Spinal cord (tissue), 10 donors: Measurements from ENCODE around the gene FREY1. TPM values are rescaled to one million over a fixed set of nuclear protein-coding genes. Genes with fewer than 3 reads are reported as not detected.

Experiments
- DNase-seq, 6 donors: peaks; one replicate each; pipeline versions ENCODE4 v3.0.0 to v3.0.0-alpha.2; 2013 to 2015; ENCODE audit warnings: low spot score in 6 of 6, low read depth in 4 of 6
- H3K27ac ChIP-seq: one replicate; pipeline ENCODE4 v1.5.1; 2013; ENCODE audit warnings: low read depth, low read length, control low read depth
- H3K27me3 ChIP-seq: one replicate; pipeline ENCODE4 v1.6.1; 2013; ENCODE audit warnings: low read length; ENCODE audit not compliant: control insufficient read depth, insufficient read depth
- H3K36me3 ChIP-seq: one replicate; pipeline ENCODE4 v1.6.1; 2013; ENCODE audit warnings: low read length; ENCODE audit not compliant: control insufficient read depth, insufficient read depth
- H3K4me1 ChIP-seq: one replicate; pipeline ENCODE4 v1.6.1; 2013; ENCODE audit warnings: low read length; ENCODE audit not compliant: control insufficient read depth, insufficient read depth
- H3K4me3 ChIP-seq: one replicate; pipeline ENCODE4 v1.5.1; 2013; ENCODE audit warnings: low read depth, low read length, control low read depth
- H3K9me3 ChIP-seq: one replicate; pipeline ENCODE4 v1.6.1; 2013; ENCODE audit warnings: low read length; ENCODE audit not compliant: control insufficient read depth, insufficient read depth
- WGBS: methylation state at CpG from one replicate; pipeline ENCODE4 v1.1.5; 2013; ENCODE audit warnings: missing lambda C conversion rate; ENCODE audit not compliant: insufficient coverage; 5-methylcytosine and 5-hydroxymethylcytosine counted together
- polyA plus RNA-seq, 2 donors: library from polyadenylated mRNA; unstranded; fragments of 120-200 nt; gene quantifications; one replicate each; pipeline ENCODE4 v1.2.1, GENCODE V29; 2013; ENCODE audit not compliant: insufficient read length in 2 of 2
- total RNA-seq, 2 donors: library from RNA; depleted of rRNA in 1 of 2; stranded (reverse); fragments of 120-200 nt in 1 of 2; fragments of >200 nt in 1 of 2; gene quantifications; one replicate each; pipeline versions ENCODE4 v1.2.3 to v1.2.4, GENCODE V29; 2013 to 2014
- donor health status: healthy.

Gene FREY1
- total and polyA plus RNA-seq, 4 donors = 0.57 to 0.72 (median 0.59) TPM; not detected in 1

DNA sequence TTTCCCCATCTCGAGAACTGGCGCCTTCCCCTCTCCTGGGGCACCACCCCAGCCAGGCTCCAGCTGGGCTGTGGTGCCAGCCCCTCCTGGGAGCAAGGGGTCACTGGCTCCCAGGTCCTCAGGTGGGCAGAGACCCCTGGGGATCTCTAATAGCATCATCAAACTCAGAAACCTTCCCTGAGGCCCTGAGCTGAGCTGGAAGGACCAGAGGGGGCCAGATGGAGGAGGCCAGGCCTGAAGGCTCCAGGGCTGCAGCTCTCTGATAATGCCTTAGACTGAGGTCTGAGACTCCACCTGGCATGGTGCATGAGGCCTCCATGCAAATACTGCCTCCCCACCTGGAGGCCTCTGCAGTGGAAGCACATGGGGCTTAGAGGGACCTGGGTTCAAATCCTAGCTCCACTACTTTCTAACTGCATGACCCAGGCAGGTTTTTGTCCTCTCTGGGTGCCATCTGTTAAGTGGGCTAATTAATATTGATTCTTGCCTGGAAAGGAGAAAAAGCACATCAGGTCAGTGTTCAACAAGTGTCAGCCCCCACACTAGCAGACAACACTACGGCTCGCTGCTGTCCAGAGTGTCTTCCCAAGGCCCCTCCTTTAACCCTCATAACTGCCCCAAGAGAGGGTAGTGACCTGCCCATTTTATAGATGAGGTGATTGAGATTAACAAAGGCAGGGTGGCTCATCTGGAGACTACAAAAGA is 20.1 kb downstream of the FREY1 start:
- H3K36me3 ChIP-seq = peaks cover 22% of the 10 kb centered on the region
- peaks cover 37% of the 10 kb centered on the region for H3K4me1 ChIP-seq
- WGBS = 35% methylated on average over 2 of the region's 4 CpGs
- H3K4me3 ChIP-seq = peak overlapping the region; percentile 51
- no peaks in the 10 kb centered on the region for H3K9me3 ChIP-seq
- DNase-seq = no peak
- no peaks in the 10 kb centered on the region for H3K27me3 ChIP-seq
- H3K27ac ChIP-seq = no peak overlapping the region

DNA sequence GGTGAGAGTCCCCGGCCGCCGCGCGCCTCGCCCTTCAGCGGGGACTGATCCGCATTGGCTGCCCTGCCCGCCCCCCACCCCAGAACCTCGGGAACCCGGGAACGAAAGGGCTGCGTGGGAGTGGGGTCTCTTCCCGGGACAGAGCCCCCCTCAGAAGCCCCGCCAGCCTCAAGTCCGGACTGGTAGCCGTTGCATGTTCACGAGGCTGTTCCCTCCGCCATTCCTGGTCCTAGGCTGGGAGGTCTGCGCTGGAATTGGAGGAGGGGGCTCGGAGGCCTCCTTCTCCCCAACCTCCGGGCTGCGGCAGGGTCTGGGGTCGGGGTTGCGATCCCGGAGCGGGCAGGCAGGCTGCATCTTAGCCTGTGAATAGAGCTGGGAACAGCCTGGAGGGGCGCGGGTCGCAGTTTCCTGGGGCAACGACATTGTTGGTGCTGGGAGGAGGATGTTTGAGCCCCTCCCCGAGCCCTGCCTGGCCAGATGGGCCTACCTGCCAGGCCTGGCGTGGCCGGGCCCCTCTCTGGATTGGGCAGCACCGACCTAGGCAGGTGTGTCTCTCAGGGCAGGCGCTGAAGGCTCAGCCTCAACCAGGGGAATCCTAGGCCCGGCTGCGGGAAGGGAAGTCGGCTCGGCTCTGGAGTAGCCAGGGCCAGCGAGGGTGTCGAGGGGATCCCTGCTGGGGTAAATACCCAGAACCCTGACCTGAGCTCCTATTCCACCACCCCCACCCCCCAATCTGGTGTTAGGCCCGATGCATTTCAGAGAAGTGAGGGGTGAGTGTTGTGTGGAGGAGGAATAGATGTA is 20.9 kb downstream of the FREY1 start:
- H3K9me3 ChIP-seq = no peaks in the 10 kb centered on the region
- H3K4me3 ChIP-seq = peak overlapping the region; percentile 51
- no peak overlapping the region for H3K27ac ChIP-seq
- H3K4me1 ChIP-seq = peaks cover 45% of the 10 kb centered on the region
- DNase-seq = peak in 1 of 6 donors; percentile 58
- WGBS = 3% methylated on average over 35 of the region's 43 CpGs
- peaks cover 26% of the 10 kb centered on the region for H3K36me3 ChIP-seq
- H3K27me3 ChIP-seq = no peaks in the 10 kb centered on the region

DNA sequence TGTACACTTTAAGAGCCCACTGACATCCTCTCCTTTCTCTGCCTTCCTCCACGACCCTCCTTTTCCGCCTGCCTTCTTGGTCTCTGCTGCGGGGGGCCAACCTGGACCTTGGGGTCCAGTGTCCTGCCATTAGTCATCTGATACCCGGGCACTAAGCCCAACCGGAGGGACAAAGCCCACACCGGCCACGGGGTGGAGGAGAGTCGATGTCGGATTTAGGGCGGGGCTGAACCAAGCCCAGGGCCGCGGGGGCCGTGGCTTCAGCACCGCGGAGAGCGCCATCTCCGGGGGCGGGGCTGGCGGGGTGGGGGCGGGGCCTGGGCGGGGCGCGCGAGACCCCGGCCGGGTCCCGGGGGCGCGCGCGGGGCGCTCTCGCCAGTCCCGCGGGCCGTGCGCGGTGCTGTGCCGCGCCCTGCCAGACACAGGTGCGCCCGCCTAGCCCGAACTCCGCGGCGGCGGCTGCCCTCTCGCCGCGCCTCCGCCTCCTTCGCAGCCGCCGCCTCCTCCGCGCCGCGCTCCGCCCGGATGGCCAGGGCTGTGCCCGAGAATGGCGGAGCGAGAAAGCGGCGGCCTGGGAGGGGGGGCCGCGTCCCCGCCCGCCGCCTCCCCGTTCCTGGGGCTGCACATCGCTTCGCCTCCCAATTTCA is 21.7 kb downstream of the FREY1 start, which contains the start of gene MAPK8IP1:
Gene MAPK8IP1 (plus strand): TSS at position 378 of the 647 bp plus-strand sequence. CDS start 170 bp downstream, at position 548.
- peaks cover 33% of the 10 kb centered on the region for H3K36me3 ChIP-seq
- peak within 1 kb of the TSS; percentile 51 for H3K4me3 ChIP-seq
- WGBS = under 1% methylated on average over 73 of the region's 73 CpGs
- DNase-seq = peak in 2 of 6 donors; percentile 79 to 87
- H3K27ac ChIP-seq = no peak within 1 kb of the TSS
- H3K9me3 ChIP-seq = no peaks in the 10 kb centered on the region
- peaks cover 47% of the 10 kb centered on the region for H3K4me1 ChIP-seq
- H3K27me3 ChIP-seq = no peaks in the 10 kb centered on the region

DNA sequence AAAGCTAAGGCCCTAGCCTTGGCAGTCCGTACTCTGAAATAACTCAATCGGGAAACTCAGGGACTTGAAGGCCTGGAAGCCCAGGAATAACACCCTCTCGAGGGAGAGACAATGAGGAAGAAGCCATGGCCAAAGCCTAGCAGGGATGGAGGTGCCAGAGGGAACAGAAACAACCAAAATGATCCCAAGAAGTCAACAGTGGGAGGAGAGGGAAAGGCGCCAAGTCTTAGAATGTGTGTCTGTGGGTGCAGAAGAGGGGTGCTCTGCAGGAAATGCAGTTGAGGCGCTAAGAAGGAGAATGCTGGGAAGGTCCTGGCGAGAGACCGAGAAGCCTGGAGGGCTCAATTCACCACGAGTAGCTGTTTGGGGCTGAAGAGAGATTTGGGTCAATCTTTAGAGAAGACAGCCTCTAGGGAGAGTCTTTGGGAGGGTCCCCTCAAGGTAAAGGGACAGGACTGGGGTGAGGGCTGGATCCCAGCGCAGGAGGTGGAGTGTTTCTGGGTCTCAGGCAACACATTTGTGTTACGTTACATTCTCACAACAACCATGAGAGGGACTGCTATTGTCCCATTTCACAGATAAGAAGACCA is 22.4 kb downstream of the FREY1 start:
- Histone ChIP-seq H3K4me1 (peaks cover 47% of the 10 kb centered on the region), H3K9me3 (no peaks in the 10 kb centered on the region), H3K36me3 (peaks cover 35% of the 10 kb centered on the region), H3K27ac (no peak overlapping the region), H3K27me3 (no peaks in the 10 kb centered on the region), H3K4me3 (no peak overlapping the region)
- 79% methylated on average over 9 of the region's 10 CpGs for WGBS
- DNase-seq = no peak

DNA sequence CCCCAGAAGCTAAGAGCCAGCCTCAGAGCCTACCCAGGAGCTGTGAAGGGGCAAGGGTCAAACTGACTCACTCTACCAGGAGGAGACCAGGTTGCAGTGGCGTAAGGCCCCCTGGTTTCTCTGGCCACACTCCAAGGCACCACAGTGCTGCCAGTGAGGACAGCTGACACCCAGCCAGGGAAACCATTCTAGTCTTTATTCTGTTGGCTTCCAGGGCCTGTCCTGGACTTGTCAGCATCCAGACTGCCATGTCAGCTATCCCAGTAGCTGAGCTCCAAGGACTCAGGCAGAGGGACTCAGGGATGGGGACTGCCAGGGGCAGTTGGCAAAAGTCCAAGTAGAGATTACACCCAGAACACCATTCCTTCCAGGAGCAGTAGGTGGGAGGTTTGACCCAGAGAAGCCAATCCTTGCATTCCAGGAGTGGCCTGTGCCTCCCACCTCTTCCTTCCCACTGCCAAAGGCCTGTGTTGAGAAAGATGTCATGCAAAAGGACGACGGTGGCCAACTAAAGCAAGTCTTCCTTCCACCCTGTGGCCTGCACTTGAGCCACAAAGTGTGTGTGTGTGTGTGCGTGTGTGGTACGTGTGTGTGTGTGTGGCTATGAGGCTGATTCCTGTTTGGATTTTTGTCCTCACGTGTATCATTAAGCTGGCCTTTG is 25.2 kb downstream of the FREY1 start:
- no peak overlapping the region for H3K4me3 ChIP-seq
- 75% methylated on average over 2 of the region's 6 CpGs for WGBS
- H3K9me3 ChIP-seq = no peaks in the 10 kb centered on the region
- peaks cover 36% of the 10 kb centered on the region for H3K4me1 ChIP-seq
- DNase-seq = no peak
- peak overlapping the region; percentile 4 for H3K27ac ChIP-seq
- peaks cover 44% of the 10 kb centered on the region for H3K36me3 ChIP-seq
- no peaks in the 10 kb centered on the region for H3K27me3 ChIP-seq

DNA sequence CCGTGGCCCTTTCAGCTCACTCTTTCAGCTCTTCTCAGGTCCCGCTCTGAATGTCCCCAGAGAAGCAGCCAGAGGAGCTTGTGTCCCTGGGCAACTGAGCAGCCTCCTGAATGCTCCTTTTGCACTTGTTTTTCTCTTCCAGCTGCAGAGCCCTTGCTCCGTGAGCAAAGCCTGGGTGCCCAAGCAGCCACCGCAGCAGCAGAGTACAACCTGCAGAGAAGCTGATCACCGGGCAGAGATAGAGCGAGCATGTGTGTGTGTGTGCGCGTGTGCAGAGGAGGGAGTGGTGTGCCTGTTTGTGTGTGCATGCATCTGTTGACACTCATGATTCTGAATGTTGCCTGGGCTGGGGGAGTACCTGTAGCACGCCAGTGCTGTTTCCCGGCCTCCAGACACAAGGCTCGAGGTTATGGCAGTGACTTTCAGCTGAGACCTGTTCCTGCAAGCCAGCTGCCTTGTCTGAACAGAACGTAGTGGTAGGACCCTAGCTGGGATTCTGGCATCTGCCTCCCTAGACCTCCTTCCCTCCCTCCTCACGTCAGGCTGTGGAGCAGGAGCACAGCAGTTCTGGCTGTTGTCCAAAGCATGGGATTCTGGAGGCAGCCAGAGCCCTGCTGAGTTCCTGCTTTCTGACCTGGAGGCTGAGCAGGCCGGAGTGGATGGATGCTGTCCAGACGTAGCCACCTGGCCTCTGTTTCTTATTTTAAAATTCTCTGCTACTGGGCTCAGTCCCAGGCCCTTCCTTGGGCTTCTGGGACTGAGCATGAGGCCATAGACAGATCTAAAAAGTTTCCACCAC is 26.1 kb downstream of the FREY1 start:
- no peaks in the 10 kb centered on the region for H3K27me3 ChIP-seq
- H3K4me1 ChIP-seq = peaks cover 27% of the 10 kb centered on the region
- no peak overlapping the region for H3K4me3 ChIP-seq
- no peaks in the 10 kb centered on the region for H3K9me3 ChIP-seq
- WGBS = 58% methylated on average over 14 of the region's 15 CpGs
- peak overlapping the region; percentile 4 for H3K27ac ChIP-seq
- H3K36me3 ChIP-seq = peaks cover 46% of the 10 kb centered on the region
- peak in 2 of 6 donors; percentile 69 to 79 for DNase-seq

DNA sequence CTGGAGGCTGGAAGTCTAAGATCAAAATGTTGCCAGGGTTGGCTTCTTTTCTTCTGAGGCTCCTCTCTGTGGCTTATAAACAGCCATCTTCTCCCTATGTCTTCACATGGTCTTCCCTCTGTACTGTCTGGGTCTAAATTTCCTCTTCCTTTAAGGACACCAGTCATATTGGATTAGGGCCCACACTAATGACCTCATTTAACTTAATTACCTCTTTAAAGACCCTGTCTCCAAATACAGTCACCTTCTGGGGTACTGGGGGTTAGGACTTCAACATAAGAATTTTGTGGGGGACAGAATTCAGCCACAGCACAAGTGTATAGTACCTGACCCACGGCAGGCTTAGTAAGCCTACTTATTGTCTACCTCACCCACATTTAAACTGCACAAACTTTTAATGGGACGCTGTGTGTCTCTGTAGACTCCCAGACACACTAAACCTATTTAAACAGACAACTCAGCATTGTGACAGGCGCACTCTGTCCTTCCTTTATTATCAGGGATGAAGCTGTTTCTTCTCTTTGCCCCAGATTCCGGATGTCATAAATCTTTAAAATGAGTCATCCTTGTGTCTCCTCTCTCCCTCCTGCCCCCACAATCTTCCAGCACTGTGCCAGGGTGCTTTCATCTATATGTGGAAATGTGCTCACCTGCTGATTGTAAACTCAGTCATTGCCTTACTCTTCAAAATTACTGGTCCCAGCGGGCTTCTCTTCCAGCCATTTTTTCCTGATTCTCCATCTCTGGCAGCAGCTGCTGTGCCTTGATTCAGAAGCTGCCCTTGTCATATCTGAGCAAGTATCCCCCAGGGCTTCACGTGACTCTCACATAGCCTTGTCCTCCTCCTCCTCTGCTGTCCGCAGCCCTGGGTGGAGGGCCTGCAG is 27.0 kb downstream of the FREY1 start:
- Histone ChIP-seq H3K27ac (no peak overlapping the region), H3K36me3 (peaks cover 55% of the 10 kb centered on the region), H3K27me3 (no peaks in the 10 kb centered on the region), H3K9me3 (no peaks in the 10 kb centered on the region), H3K4me1 (peaks cover 21% of the 10 kb centered on the region), H3K4me3 (no peak overlapping the region)
- 69% methylated on average over 6 of the region's 7 CpGs for WGBS
- DNase-seq = peak in 1 of 6 donors; percentile 81

DNA sequence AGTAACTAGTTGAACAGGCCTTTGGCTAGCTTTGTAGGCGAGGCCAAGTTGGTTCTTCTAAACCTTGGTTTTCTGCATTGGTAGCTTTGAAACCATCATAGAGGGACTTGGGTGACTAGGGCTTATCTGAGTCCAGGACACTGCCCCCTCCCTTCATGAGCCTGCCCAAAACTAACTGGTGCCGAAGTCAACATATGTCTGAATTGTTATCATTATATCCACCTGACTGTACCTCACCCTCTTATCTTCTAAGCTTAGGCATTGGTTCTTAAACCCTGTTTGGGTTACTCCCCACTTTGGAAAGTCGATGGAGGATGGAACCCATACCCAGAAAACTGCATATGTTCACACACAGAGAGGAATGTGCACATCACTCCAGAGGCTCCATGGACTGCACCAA is 29.2 kb downstream of the FREY1 start:
- Histone ChIP-seq H3K4me1 (peaks cover 22% of the 10 kb centered on the region), H3K4me3 (no peak overlapping the region), H3K9me3 (no peaks in the 10 kb centered on the region), H3K27me3 (no peaks in the 10 kb centered on the region), H3K36me3 (peaks cover 59% of the 10 kb centered on the region), H3K27ac (no peak overlapping the region)
- 94% methylated on average over 3 of the region's 3 CpGs for WGBS
- DNase-seq = no peak
